GM12873 (cell line): ENCODE measurements around the gene IL1A.

Experiments used
- CTCF ChIP-seq: IDR thresholded peaks from 2 replicates; pipeline ENCODE4 v1.5.1; 2012; ENCODE audit warnings: low read depth, mild to moderate bottlenecking, moderate library complexity, low read length, control low read depth; ENCODE audit not compliant: insufficient read depth; ENCODE audit errors: missing control alignments

The IL1A gene

GRCh38 chr2:112829961-112830681, 45.8 kb upstream of the IL1A start:
- TF ChIP-seq CTCF: no peak

- TF ChIP-seq CTCF: no peak
These were observed 45.0 kb upstream of the IL1A start for GRCh38 chr2:112829101-112829960.

DNA sequence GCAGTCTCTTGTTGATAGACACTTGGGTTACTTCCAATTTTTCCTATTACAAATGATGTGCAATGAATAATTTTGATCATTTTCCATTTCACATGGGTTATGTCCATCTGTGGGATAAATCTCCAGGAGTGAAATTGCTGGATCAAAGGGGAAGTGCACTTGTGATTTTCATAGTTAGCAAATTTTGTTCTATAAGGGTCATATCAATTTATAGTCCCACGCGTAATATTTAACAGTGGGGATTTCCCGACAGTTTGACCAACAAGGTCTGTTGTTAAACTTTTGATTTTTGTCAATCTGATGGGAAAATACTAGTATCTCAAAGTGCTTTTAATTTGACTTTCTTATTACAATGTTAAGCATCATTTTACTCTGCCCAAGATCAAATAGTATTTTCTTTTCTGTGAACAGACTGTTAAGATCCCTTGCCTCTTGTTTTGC, 44.0 kb upstream of the IL1A start:
- no peak for TF ChIP-seq CTCF

DNA sequence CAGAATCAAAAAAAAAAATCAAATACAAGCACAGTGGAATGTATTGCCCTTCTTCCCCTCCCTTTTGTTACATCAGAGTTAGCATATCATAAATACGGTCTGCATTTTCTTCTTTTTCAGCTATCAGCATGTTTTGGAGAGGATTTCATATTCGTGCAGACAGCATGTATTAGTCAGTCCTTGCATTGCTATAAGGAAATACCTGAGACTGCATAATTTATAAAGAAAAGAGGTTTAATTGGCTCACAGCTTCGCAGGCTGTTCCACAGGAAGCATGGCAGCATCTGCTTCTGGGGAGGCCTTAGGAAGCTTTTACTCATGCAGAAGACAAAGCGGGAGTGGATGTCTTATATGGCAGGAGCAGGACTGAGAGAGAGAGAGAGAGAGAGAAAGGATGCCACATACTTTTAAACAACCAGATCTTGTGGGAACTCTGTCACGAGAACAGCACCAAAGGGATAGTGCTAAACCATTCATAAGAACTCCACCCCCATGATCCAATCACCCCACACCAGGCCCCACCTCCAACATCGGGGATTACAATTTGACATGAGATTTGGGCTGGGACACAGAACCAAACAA, 43.4 kb upstream of the IL1A start:
- no peak for TF ChIP-seq CTCF

- no peak for TF ChIP-seq CTCF
These were observed 42.7 kb upstream of the IL1A start for GRCh38 chr2:112827009-112827408.

- no peak for TF ChIP-seq CTCF
These were observed 41.4 kb upstream of the IL1A start for GRCh38 chr2:112825706-112826105.

DNA sequence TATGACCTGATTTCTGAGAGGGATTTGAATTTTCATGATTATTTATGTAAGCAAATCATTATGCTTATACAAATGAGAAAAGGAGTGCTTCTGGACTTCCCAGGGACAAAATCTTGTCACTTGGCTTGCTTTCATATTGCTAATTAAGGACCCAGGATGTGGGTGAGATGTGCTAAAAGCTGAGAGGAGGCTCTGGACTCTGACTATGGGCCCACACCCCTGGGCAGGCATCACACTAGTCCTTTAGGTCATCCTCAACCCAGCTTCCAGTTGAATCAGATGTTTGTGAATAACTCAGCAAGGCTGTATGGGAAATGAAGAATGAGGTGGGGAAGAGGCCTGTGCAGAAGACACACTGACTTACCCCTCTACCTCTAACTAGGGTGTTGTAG, 40.4 kb upstream of the IL1A start:
- no peak for TF ChIP-seq CTCF
